Measurements from ENCODE around the gene CLDN25.

Gene CLDN25

DNA sequence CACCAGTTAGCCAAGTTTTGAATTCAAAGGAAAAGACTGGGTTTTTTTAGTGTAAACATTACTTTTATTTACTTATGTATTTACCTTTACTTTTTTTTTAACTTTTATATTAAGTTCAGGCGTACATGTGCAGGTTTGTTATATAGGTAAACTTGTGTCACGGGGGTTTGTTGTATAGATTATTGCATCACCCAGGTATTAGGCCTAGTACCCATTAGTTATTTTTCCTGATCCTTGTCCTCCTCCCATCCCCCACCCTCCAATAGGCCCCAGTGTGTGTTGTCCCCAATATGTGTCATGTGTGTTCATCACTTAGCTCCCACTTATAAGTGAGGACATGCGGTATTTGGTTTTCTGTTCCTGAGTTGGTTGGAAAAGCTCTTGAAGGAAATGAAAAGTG, 26.7 kb upstream of the CLDN25 start:
- Histone ChIP-seq H3K9me3 (ENCODE audit: control insufficient read depth, insufficient read depth, low read depth, low read length) (no peaks in the 10 kb centered on the region), H3K36me3 (ENCODE audit: control insufficient read depth in 2 of 2, insufficient read depth in 1 of 2, low read length in 2 of 2) (peaks cover 12 to 73% of the 10 kb centered on the region in 2 experiments), H3K4me1 (ENCODE audit: control insufficient read depth, insufficient read depth, low read length) (no peaks in the 10 kb centered on the region), H3K4me3 (ENCODE audit: low read depth, low read length) (no peak overlapping the region), H3K27ac (ENCODE audit: extremely low read depth, low read depth, low read length) (no peak overlapping the region)
- TF ChIP-seq BCL11A (tag by site-specific recombination; IDR thresholded peaks at IDR 0.05; ENCODE audit: low read depth), result no peak
- TF ChIP-seq ZNF239 (tag by site-specific recombination; IDR thresholded peaks at IDR 0.05), result no peak
- no peak for TF ChIP-seq SALL2 (tag by site-specific recombination; IDR thresholded peaks at IDR 0.05; ENCODE audit: borderline replicate concordance)
- TF ChIP-seq, protein P1, sequence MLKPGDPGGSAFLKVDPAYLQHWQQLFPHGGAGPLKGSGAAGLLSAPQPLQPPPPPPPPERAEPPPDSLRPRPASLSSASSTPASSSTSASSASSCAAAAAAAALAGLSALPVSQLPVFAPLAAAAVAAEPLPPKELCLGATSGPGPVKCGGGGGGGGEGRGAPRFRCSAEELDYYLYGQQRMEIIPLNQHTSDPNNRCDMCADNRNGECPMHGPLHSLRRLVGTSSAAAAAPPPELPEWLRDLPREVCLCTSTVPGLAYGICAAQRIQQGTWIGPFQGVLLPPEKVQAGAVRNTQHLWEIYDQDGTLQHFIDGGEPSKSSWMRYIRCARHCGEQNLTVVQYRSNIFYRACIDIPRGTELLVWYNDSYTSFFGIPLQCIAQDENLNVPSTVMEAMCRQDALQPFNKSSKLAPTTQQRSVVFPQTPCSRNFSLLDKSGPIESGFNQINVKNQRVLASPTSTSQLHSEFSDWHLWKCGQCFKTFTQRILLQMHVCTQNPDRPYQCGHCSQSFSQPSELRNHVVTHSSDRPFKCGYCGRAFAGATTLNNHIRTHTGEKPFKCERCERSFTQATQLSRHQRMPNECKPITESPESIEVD (tag by site-specific recombination; IDR thresholded peaks at IDR 0.05), result no peak
- TF ChIP-seq ZFP3 (tag by site-specific recombination; IDR thresholded peaks at IDR 0.05; ENCODE audit: low read depth), result no peak
- TF ChIP-seq MYNN (tag by site-specific recombination; IDR thresholded peaks at IDR 0.05; ENCODE audit: borderline replicate concordance), result no peak
- no peak for TF ChIP-seq ZNF132 (tag by site-specific recombination; IDR thresholded peaks at IDR 0.05; ENCODE audit: borderline replicate concordance)
- no peak for TF ChIP-seq EGR2 (tag by site-specific recombination; IDR thresholded peaks at IDR 0.05; ENCODE audit: low read depth)
- POLR2A ChIA-PET, result no interaction called here
- CTCF ChIA-PET, result interaction anchor here (1.3 to 1.4 kb wide), 2 partner anchors 23 to 220 kb away, joined by 3 read pairs; no protein-coding TSS in a partner anchor

DNA sequence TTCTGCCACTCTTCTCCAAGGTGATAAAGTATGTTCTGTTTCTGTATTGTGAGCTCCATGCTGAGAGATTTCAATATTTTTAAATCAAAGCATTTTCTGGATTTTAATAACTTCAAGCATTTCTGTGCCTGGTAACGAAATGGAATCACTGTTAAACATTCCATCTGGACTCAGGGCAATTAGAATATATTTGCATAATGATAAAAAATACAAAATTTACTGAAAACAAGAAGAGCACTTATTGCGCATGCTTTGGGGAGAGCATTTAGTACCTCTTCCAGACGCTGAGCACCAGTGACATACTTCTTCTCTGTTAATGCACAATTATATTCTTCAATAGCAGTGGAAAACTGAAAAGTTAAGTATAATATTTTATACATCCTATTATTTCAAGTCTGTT, 19.4 kb upstream of the CLDN25 start:
- no peak for TF ChIP-seq ZFP37 (tag by site-specific recombination; IDR thresholded peaks at IDR 0.05)
- no peak for TF ChIP-seq ZNF112 (tag by site-specific recombination; IDR thresholded peaks at IDR 0.05)
- no peak for TF ChIP-seq SETDB1 (IDR thresholded peaks at IDR 0.05; ENCODE audit: insufficient read length, low read length)
- TF ChIP-seq, protein P2, sequence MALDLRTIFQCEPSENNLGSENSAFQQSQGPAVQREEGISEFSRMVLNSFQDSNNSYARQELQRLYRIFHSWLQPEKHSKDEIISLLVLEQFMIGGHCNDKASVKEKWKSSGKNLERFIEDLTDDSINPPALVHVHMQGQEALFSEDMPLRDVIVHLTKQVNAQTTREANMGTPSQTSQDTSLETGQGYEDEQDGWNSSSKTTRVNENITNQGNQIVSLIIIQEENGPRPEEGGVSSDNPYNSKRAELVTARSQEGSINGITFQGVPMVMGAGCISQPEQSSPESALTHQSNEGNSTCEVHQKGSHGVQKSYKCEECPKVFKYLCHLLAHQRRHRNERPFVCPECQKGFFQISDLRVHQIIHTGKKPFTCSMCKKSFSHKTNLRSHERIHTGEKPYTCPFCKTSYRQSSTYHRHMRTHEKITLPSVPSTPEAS (tag by site-specific recombination; IDR thresholded peaks at IDR 0.05), result no peak
- TF ChIP-seq ZNF202 (tag by site-specific recombination; IDR thresholded peaks at IDR 0.05; ENCODE audit: borderline replicate concordance), result no peak
- TF ChIP-seq ZNF324 (tag by site-specific recombination; IDR thresholded peaks at IDR 0.05), result no peak
- TF ChIP-seq ZNF433 (tag by site-specific recombination; IDR thresholded peaks at IDR 0.05; ENCODE audit: low read depth), result no peak
- TF ChIP-seq, protein P3, sequence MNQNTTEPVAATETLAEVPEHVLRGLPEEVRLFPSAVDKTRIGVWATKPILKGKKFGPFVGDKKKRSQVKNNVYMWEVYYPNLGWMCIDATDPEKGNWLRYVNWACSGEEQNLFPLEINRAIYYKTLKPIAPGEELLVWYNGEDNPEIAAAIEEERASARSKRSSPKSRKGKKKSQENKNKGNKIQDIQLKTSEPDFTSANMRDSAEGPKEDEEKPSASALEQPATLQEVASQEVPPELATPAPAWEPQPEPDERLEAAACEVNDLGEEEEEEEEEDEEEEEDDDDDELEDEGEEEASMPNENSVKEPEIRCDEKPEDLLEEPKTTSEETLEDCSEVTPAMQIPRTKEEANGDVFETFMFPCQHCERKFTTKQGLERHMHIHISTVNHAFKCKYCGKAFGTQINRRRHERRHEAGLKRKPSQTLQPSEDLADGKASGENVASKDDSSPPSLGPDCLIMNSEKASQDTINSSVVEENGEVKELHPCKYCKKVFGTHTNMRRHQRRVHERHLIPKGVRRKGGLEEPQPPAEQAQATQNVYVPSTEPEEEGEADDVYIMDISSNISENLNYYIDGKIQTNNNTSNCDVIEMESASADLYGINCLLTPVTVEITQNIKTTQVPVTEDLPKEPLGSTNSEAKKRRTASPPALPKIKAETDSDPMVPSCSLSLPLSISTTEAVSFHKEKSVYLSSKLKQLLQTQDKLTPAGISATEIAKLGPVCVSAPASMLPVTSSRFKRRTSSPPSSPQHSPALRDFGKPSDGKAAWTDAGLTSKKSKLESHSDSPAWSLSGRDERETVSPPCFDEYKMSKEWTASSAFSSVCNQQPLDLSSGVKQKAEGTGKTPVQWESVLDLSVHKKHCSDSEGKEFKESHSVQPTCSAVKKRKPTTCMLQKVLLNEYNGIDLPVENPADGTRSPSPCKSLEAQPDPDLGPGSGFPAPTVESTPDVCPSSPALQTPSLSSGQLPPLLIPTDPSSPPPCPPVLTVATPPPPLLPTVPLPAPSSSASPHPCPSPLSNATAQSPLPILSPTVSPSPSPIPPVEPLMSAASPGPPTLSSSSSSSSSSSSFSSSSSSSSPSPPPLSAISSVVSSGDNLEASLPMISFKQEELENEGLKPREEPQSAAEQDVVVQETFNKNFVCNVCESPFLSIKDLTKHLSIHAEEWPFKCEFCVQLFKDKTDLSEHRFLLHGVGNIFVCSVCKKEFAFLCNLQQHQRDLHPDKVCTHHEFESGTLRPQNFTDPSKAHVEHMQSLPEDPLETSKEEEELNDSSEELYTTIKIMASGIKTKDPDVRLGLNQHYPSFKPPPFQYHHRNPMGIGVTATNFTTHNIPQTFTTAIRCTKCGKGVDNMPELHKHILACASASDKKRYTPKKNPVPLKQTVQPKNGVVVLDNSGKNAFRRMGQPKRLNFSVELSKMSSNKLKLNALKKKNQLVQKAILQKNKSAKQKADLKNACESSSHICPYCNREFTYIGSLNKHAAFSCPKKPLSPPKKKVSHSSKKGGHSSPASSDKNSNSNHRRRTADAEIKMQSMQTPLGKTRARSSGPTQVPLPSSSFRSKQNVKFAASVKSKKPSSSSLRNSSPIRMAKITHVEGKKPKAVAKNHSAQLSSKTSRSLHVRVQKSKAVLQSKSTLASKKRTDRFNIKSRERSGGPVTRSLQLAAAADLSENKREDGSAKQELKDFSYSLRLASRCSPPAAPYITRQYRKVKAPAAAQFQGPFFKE (tag by site-specific recombination; IDR thresholded peaks at IDR 0.05; ENCODE audit: borderline replicate concordance), result no peak
- TF ChIP-seq ZNF629 (tag by site-specific recombination; IDR thresholded peaks at IDR 0.05), result no peak
- no peak for TF ChIP-seq GLIS2 (tag by site-specific recombination; IDR thresholded peaks at IDR 0.05)
- no peak for TF ChIP-seq ZNF133 (tag by site-specific recombination; IDR thresholded peaks at IDR 0.05)
- TF ChIP-seq ZNF169 (tag by site-specific recombination; IDR thresholded peaks at IDR 0.05), result no peak
- no peak for TF ChIP-seq OSR2 (tag by site-specific recombination; IDR thresholded peaks at IDR 0.05)
- TF ChIP-seq ZNF560 (tag by site-specific recombination; IDR thresholded peaks at IDR 0.05; ENCODE audit: borderline replicate concordance), result no peak
- TF ChIP-seq REPIN1 (tag by site-specific recombination; IDR thresholded peaks at IDR 0.05; ENCODE audit: low read depth), result no peak
- TF ChIP-seq ZNF426 (tag by site-specific recombination; IDR thresholded peaks at IDR 0.05), result no peak
- no peak for TF ChIP-seq ZNF302 (tag by site-specific recombination; IDR thresholded peaks at IDR 0.05; ENCODE audit: low read depth)
- Histone ChIP-seq H3K36me3 (ENCODE audit: control insufficient read depth in 2 of 2, insufficient read depth in 1 of 2, low read length in 2 of 2) (peaks cover 11 to 74% of the 10 kb centered on the region in 2 experiments), H3K4me3 (ENCODE audit: low read depth, low read length) (no peak overlapping the region), H3K4me1 (ENCODE audit: control insufficient read depth, insufficient read depth, low read length) (no peaks in the 10 kb centered on the region), H3K9me3 (ENCODE audit: control insufficient read depth, insufficient read depth, low read depth, low read length) (no peaks in the 10 kb centered on the region), H3K27ac (ENCODE audit: extremely low read depth, low read depth, low read length) (no peak overlapping the region)
- POLR2A ChIA-PET, result no interaction called here
- CTCF ChIA-PET, result interaction anchor here (0.5 kb wide), 1 partner anchor 1867 kb away, joined by 3 read pairs; no protein-coding TSS in a partner anchor

Data from HEK293 (cell line).